IMR-90 (cell line): ENCODE data around the gene FRMD4B. TPM values are rescaled to one million over a fixed set of nuclear protein-coding genes. Genes with fewer than 3 reads are reported as not detected.

Source experiments
- ATAC-seq: fragments of 200-7000 bp; cut with Tn5 transposase; 2 replicates; pipeline ENCODE4 v1.9.1; 2020; ENCODE audit warnings: low read depth, mild to moderate bottlenecking, moderate library complexity
- BruUV-seq: library from RNA; stranded (reverse); fragments of 400-500 nt; replicated peaks from 2 replicates; lab custom pipeline; 2021; lab: Mats Ljungman, UMichigan
- CTCF ChIA-PET: fragments of 300-600 bp; formaldehyde crosslinking; extraction: SDS; loops from one replicate; lab custom pipeline; 2021; ENCODE audit warnings: antibody characterized with exemption; lab: Yijun Ruan, JAX
- POLR2A ChIA-PET: fragments of 300-600 bp; sonication (Branson Sonifier 250); formaldehyde crosslinking; loops from one replicate; lab custom pipeline; 2022; ENCODE audit warnings: antibody characterized with exemption; ENCODE audit not compliant: unreplicated experiment; lab: Charles Lee
- DNase-seq: peaks from one replicate; pipeline ENCODE4 v3.0.0; 2013
- H2AFZ ChIP-seq: replicated peaks from 2 replicates; pipeline ENCODE3; 2013; ENCODE audit warnings: low read length, mild to moderate bottlenecking; ENCODE audit not compliant: poor library complexity
- H2AK5ac ChIP-seq: 2 replicates; pipeline ENCODE4 v1.6.1; 2013; ENCODE audit warnings: low read depth, low read length, inconsistent platforms
- H2AK9ac ChIP-seq: replicated peaks from 2 replicates; pipeline ENCODE3; 2013; ENCODE audit warnings: mild to moderate bottlenecking, low read depth, low read length, moderate library complexity; ENCODE audit not compliant: poor library complexity
- H2BK120ac ChIP-seq: 2 replicates; pipeline ENCODE4 v1.6.1; 2013; ENCODE audit warnings: low read depth, low read length, inconsistent platforms
- H2BK15ac ChIP-seq: 3 replicates; pipeline ENCODE4 v1.6.1; 2013; ENCODE audit warnings: low read depth, low read length, inconsistent platforms
- H2BK20ac ChIP-seq: 2 replicates; pipeline ENCODE4 v1.6.1; 2013; ENCODE audit warnings: low read depth, mild to moderate bottlenecking, inconsistent platforms, low read length, moderate library complexity
- H2BK5ac ChIP-seq: 2 replicates; pipeline ENCODE4 v1.6.1; 2013; ENCODE audit warnings: mild to moderate bottlenecking, low read depth, low read length, inconsistent platforms; ENCODE audit not compliant: poor library complexity, severe bottlenecking
- H3K14ac ChIP-seq: replicated peaks from 2 replicates; pipeline ENCODE4 v1.6.1; 2013; ENCODE audit warnings: low read depth, low read length, inconsistent platforms
- H3K18ac ChIP-seq: 2 replicates; pipeline ENCODE4 v1.6.1; 2013; ENCODE audit warnings: low read depth, low read length, control low read depth
- H3K23ac ChIP-seq: 2 replicates; pipeline ENCODE4 v1.6.1; 2013; ENCODE audit warnings: low read depth, low read length, inconsistent platforms
- H3K27ac ChIP-seq: 2 replicates; pipeline ENCODE4 v1.5.1; 2013; ENCODE audit warnings: mild to moderate bottlenecking, control low read depth, low read length; ENCODE audit not compliant: insufficient read depth
- H3K27me3 ChIP-seq: 2 replicates; pipeline ENCODE4 v1.6.1; 2013; ENCODE audit warnings: low read length; ENCODE audit not compliant: control insufficient read depth, insufficient read depth
- H3K36me3 ChIP-seq: 2 replicates; pipeline ENCODE4 v1.6.1; 2013; ENCODE audit warnings: low read length, mixed read lengths; ENCODE audit not compliant: control insufficient read depth, insufficient read depth
- H3K4ac ChIP-seq: 2 replicates; pipeline ENCODE4 v1.6.1; 2013; ENCODE audit warnings: low read depth, low read length, inconsistent platforms
- H3K4me1 ChIP-seq: 2 replicates; pipeline ENCODE4 v1.6.1; 2013; ENCODE audit warnings: low read length, mixed read lengths; ENCODE audit not compliant: control insufficient read depth, insufficient read depth
- H3K4me2 ChIP-seq: 2 replicates; pipeline ENCODE4 v1.6.1; 2013; ENCODE audit warnings: low read depth, mild to moderate bottlenecking, control low read depth, low read length, moderate library complexity
- H3K4me3 ChIP-seq: 2 replicates; pipeline ENCODE4 v1.5.1; 2013; ENCODE audit warnings: low read depth, mild to moderate bottlenecking, control low read depth, low read length, moderate library complexity; ENCODE audit not compliant: insufficient read depth
- H3K56ac ChIP-seq: 2 replicates; pipeline ENCODE4 v1.6.1; 2013; ENCODE audit warnings: low read length, inconsistent platforms; ENCODE audit not compliant: insufficient read depth; ENCODE audit errors: extremely low read depth
- H3K79me1 ChIP-seq, 2 experiments: 2 replicates each; pipeline ENCODE4 v1.6.1; 2013; ENCODE audit warnings: low read length in 2 of 2, inconsistent platforms in 1 of 2, low read depth in 1 of 2
- H3K9ac ChIP-seq: 2 replicates; pipeline ENCODE4 v1.6.1; 2013; ENCODE audit warnings: low read depth, low read length, control low read depth
- H3K9me1 ChIP-seq: 2 replicates; pipeline ENCODE4 v1.6.1; 2013; ENCODE audit warnings: low read length, inconsistent platforms; ENCODE audit not compliant: insufficient read depth
- H3K9me3 ChIP-seq: 2 replicates; pipeline ENCODE4 v1.6.1; 2013; ENCODE audit warnings: low read length; ENCODE audit not compliant: control insufficient read depth, insufficient read depth
- H4K20me1 ChIP-seq: 2 replicates; pipeline ENCODE4 v1.6.1; 2013; ENCODE audit warnings: low read length, inconsistent platforms; ENCODE audit not compliant: insufficient read depth
- H4K5ac ChIP-seq: 2 replicates; pipeline ENCODE4 v1.6.1; 2013; ENCODE audit warnings: mild to moderate bottlenecking, low read depth, low read length, control low read depth
- H4K8ac ChIP-seq, 2 experiments: 2 replicates each; pipeline ENCODE4 v1.6.1; 2013; ENCODE audit warnings: low read depth in 2 of 2, low read length in 2 of 2, control low read depth in 1 of 2, inconsistent platforms in 1 of 2
- H4K91ac ChIP-seq: 2 replicates; pipeline ENCODE4 v1.6.1; 2013; ENCODE audit warnings: low read depth, low read length, inconsistent platforms; ENCODE audit not compliant: insufficient read depth
- BHLHE40 ChIP-seq: fragments of 150-350 bp; IDR thresholded peaks from 2 replicates; pipeline ENCODE4 v1.6.1; 2016; ENCODE audit warnings: mild to moderate bottlenecking, low read depth, low read length
- CHD1 ChIP-seq: IDR thresholded peaks from 2 replicates; pipeline ENCODE4 v1.6.1; 2012; ENCODE audit warnings: low read depth, low read length, improper control_type of control experiment
- NFE2L2 ChIP-seq: fragments of 150-350 bp; IDR thresholded peaks from 2 replicates; pipeline ENCODE4 v1.6.1; 2016; ENCODE audit warnings: low read depth, mild to moderate bottlenecking, low read length
- POLR2A ChIP-seq: IDR thresholded peaks from 2 replicates; pipeline ENCODE4 v1.6.1; 2012; ENCODE audit warnings: mild to moderate bottlenecking, low read depth, low read length
- WGBS, 2 experiments: methylation state at CpG; one replicate each; pipeline versions ENCODE4 v1.1.5 to v1.1.7; 2013; ENCODE audit warnings: missing lambda C conversion rate in 2 of 2; ENCODE audit not compliant: insufficient read length in 1 of 2; ENCODE audit errors: extremely low coverage in 2 of 2; 5-methylcytosine and 5-hydroxymethylcytosine counted together
- dilution Hi-C: fragments of 300-500 bp; cut with HindIII; formaldehyde crosslinking; loops from one replicate; pipeline ENCODE4 v1.14.3; 2018; ENCODE audit warnings: low sequenced_read_pairs; ENCODE audit not compliant: unreplicated experiment
- in situ Hi-C: fragments of 300-500 bp; cut with MboI; formaldehyde crosslinking; loops from 3 replicates; pipeline ENCODE4 v1.14.3; 2019; ENCODE audit warnings: low sequenced_read_pairs, inconsistent platforms, mixed read lengths
- intact Hi-C: fragments of 100-400 bp; cut with micrococcal nuclease; formaldehyde crosslinking; loops from 2 replicates; pipeline ENCODE4 v1.10.0; 2022
- polyA plus RNA-seq, 3 experiments: library from polyadenylated mRNA; depleted of rRNA; stranded (reverse); fragments of >200 nt; gene quantifications; 2 replicates each; pipeline ENCODE4 v1.2.3, GENCODE V29; 2012; ENCODE audit warnings: low replicate concordance in 1 of 3
- total RNA-seq: library from RNA; depleted of rRNA; stranded (reverse); fragments of >200 nt; gene quantifications from 2 replicates; pipeline ENCODE4 v1.2.3, GENCODE V29; 2012

FRMD4B gene
- total and polyA plus RNA-seq, 2 of the 4 experiments (the other 2 are of a cell fraction) = 0.14 to 0.36 TPM

GRCh38 chr3:69172058-69172457, 213.8 kb downstream of the FRMD4B start:
- CTCF ChIA-PET = interaction anchor here (1.4 to 3.3 kb wide), 2 partner anchors 11 to 134 kb away, joined by 5 to 16 read pairs; no protein-coding TSS in a partner anchor
- no peak for ATAC-seq
- Histone ChIP-seq H4K5ac (no peak overlapping the region), H2AFZ (no peak overlapping the region), H3K4ac (no peak overlapping the region), H3K4me3 (no peak overlapping the region), H2BK120ac (no peak overlapping the region), H4K8ac (no peak overlapping the region), H3K36me3 (no peaks in the 10 kb centered on the region), H3K14ac (no peak overlapping the region), H3K79me1 (no peaks in the 10 kb centered on the region), H2BK20ac (no peak overlapping the region), H3K4me2 (no peak overlapping the region), H2AK5ac (no peak overlapping the region), H4K20me1 (no peaks in the 10 kb centered on the region), H2AK9ac (no peak overlapping the region), H3K56ac (no peak overlapping the region), H3K9me3 (no peaks in the 10 kb centered on the region), H3K9ac (no peak overlapping the region), H2BK5ac (no peak overlapping the region), H3K4me1 (no peaks in the 10 kb centered on the region), H4K91ac (no peak overlapping the region), H3K27ac (no peak overlapping the region), H3K9me1 (no peaks in the 10 kb centered on the region), H2BK15ac (no peak overlapping the region), H3K18ac (no peak overlapping the region), H3K23ac (no peak overlapping the region), H3K27me3 (peaks cover 6% of the 10 kb centered on the region)
- intact Hi-C loops = no loop called here
- POLR2A ChIA-PET = interaction anchor here (0.6 kb wide), 1 partner anchor 56 kb away, joined by 6 read pairs; no protein-coding TSS in a partner anchor
- TF ChIP-seq CHD1 (no peak), BHLHE40 (no peak), NFE2L2 (no peak), POLR2A (no peak)
- WGBS, 2 experiments = no CpG with 5 or more reads among the region's 1 CpG
- dilution Hi-C loops = no loop called here
- DNase-seq = no peak
- in situ Hi-C loops = loop anchor here (25.0 kb wide), 1 partner anchor 790 kb away; no protein-coding TSS in a partner anchor
- no TSS peak for BruUV-seq
